SK-N-SH (cell line): ENCODE measurements around the gene ZNHIT3.

Source experiments
- CTCF ChIP-seq: fragments of 200-600 bp; sonication (generic); IDR thresholded peaks from 2 replicates; pipeline ENCODE4 v1.6.1; 2017; ENCODE audit warnings: antibody characterized with exemption, mild to moderate bottlenecking, moderate library complexity
- GATA2 ChIP-seq: sonication (generic); formaldehyde crosslinking; IDR thresholded peaks from 2 replicates; pipeline ENCODE4 v1.5.0; 2020; ENCODE audit warnings: mild to moderate bottlenecking, missing genetic modification reagents
- JUND ChIP-seq: IDR thresholded peaks from 2 replicates; pipeline ENCODE4 v1.4.0; 2012
- MXI1 ChIP-seq: IDR thresholded peaks from 2 replicates; pipeline ENCODE4 v1.6.1; 2012; ENCODE audit warnings: mild to moderate bottlenecking, low read depth, low read length, improper control_type of control experiment
- PBX3 ChIP-seq: IDR thresholded peaks from 2 replicates; pipeline ENCODE4; 2012
- REST ChIP-seq: IDR thresholded peaks from 2 replicates; pipeline ENCODE4 v1.6.1; 2012; ENCODE audit warnings: mild to moderate bottlenecking, low read depth, low read length, moderate library complexity
- RXRA ChIP-seq: IDR thresholded peaks from 2 replicates; pipeline ENCODE4 v1.4.0; 2012; ENCODE audit warnings: low read depth, mild to moderate bottlenecking, borderline replicate concordance
- USF2 ChIP-seq: fragments of 150-350 bp; IDR thresholded peaks from 2 replicates; pipeline ENCODE4 v1.6.1; 2017; ENCODE audit warnings: antibody characterized with exemption, low read length, low read depth, borderline replicate concordance

- TF ChIP-seq USF2: no peak
- TF ChIP-seq CTCF: no peak
- TF ChIP-seq MXI1: no peak
- TF ChIP-seq JUND: no peak
- no peak for TF ChIP-seq RXRA
- TF ChIP-seq REST: no peak
- TF ChIP-seq PBX3: no peak
- no peak for TF ChIP-seq GATA2 (CRISPR knock-in tag)
These were observed 22.9 kb downstream of the ZNHIT3 start for GRCh38 chr17:36509272-36509985.
